Measurements from ENCODE around the gene DIPK1B. TPM values are rescaled to one million over a fixed set of nuclear protein-coding genes. Genes with fewer than 3 reads are reported as not detected.

The DIPK1B gene
- polyA plus RNA-seq, 3 donors: 0.10 TPM; not detected in 2

- H3K4me3 ChIP-seq (replicated peaks in 1 of 3; ENCODE audit: low read depth in 2 of 3, low read length in 3 of 3): no peak overlapping the region
- H3K79me2 ChIP-seq (ENCODE audit: insufficient read depth, low read length): no peaks in the 10 kb centered on the region
- H3K9ac ChIP-seq (ENCODE audit: insufficient read depth, low read length, poor library complexity, severe bottlenecking): no peak overlapping the region
- intact Hi-C loops (cut with micrococcal nuclease): no loop called here
- H3K9me3 Mint-ChIP-seq: peaks cover 10 to 18% (median 16%) of the 10 kb centered on the region in 7 donors
- no peak overlapping the region for H3K4me2 ChIP-seq (replicated peaks; ENCODE audit: extremely low read depth, low read length, poor library complexity, severe bottlenecking)
- DNase-seq: no peak
- no peaks in the 10 kb centered on the region for H4K20me1 ChIP-seq (ENCODE audit: insufficient read depth, low read length)
- H3K27ac ChIP-seq (ENCODE audit: low read depth in 1 of 2, low read length in 2 of 2): no peak overlapping the region
- no peak overlapping the region for H2AFZ ChIP-seq (ENCODE audit: insufficient read depth, low read depth, low read length, poor library complexity, severe bottlenecking)
- TF ChIP-seq CTCF (IDR thresholded peaks at IDR 0.05): no peak
- 93% methylated on average over 22 of the region's 22 CpGs for WGBS (ENCODE audit: insufficient coverage)
- peaks cover 0 to 6% of the 10 kb centered on the region in 2 donors for H3K27me3 ChIP-seq (ENCODE audit: control insufficient read depth in 2 of 2, insufficient read depth in 2 of 2, low read length in 2 of 2)
- H3K27me3 Mint-ChIP-seq (ENCODE audit: low read depth in 3 of 3): peaks cover 9 to 45% (median 15%) of the 10 kb centered on the region in 3 donors
- no peaks in the 10 kb centered on the region for H3K36me3 ChIP-seq (replicated peaks in 1 of 2; ENCODE audit: control insufficient read depth in 1 of 2, insufficient read depth in 2 of 2, low read length in 2 of 2)
- peak overlapping the region in 1 of 2 donors; percentile 42 for H3K4me3 Mint-ChIP-seq
- no peaks in the 10 kb centered on the region for H3K4me1 ChIP-seq (ENCODE audit: control insufficient read depth in 1 of 2, insufficient read depth in 2 of 2, low read length in 2 of 2)
- H3K9me3 ChIP-seq (replicated peaks in 1 of 2; ENCODE audit: control insufficient read depth in 1 of 2, insufficient read depth in 1 of 2, low read length in 2 of 2): peaks cover 11 to 14% of the 10 kb centered on the region in 2 donors
- no peaks in the 10 kb centered on the region for H3K36me3 Mint-ChIP-seq
- H3K4me1 Mint-ChIP-seq: peaks cover 10% of the 10 kb centered on the region
- no peak overlapping the region for H3K27ac Mint-ChIP-seq
These were observed 35.0 kb downstream of the DIPK1B start for GRCh38 chr9:136747161-136748060.

GRCh38 chr9:136748201-136748600 is 35.8 kb downstream of the DIPK1B start, which contains the start of gene LCN6:
Gene LCN6 (minus strand): TSS chr9:136748525. CDS start chr9:136748483, 42 bp downstream.
- Histone ChIP-seq H3K4me1 (ENCODE audit: control insufficient read depth in 1 of 2, insufficient read depth in 2 of 2, low read length in 2 of 2) (no peaks in the 10 kb centered on the region), H3K27me3 (ENCODE audit: control insufficient read depth in 2 of 2, insufficient read depth in 2 of 2, low read length in 2 of 2) (no peaks in the 10 kb centered on the region), H2AFZ (ENCODE audit: insufficient read depth, low read depth, low read length, poor library complexity, severe bottlenecking) (no peak within 1 kb of the TSS), H3K9me3 (replicated peaks in 1 of 2; ENCODE audit: control insufficient read depth in 1 of 2, insufficient read depth in 1 of 2, low read length in 2 of 2) (peaks cover 16% of the 10 kb centered on the region in 2 donors), H3K27ac (ENCODE audit: low read depth in 1 of 2, low read length in 2 of 2) (no peak within 1 kb of the TSS), H4K20me1 (ENCODE audit: insufficient read depth, low read length) (no peaks in the 10 kb centered on the region), H3K4me3 (replicated peaks in 1 of 3; ENCODE audit: low read depth in 2 of 3, low read length in 3 of 3) (no peak within 1 kb of the TSS), H3K79me2 (ENCODE audit: insufficient read depth, low read length) (no peaks in the 10 kb centered on the region), H3K36me3 (replicated peaks in 1 of 2; ENCODE audit: control insufficient read depth in 1 of 2, insufficient read depth in 2 of 2, low read length in 2 of 2) (no peaks in the 10 kb centered on the region), H3K4me2 (replicated peaks; ENCODE audit: extremely low read depth, low read length, poor library complexity, severe bottlenecking) (no peak within 1 kb of the TSS), H3K9ac (ENCODE audit: insufficient read depth, low read length, poor library complexity, severe bottlenecking) (no peak within 1 kb of the TSS)
- H3K9me3 Mint-ChIP-seq: peaks cover 14 to 24% (median 23%) of the 10 kb centered on the region in 7 donors
- H3K36me3 Mint-ChIP-seq: no peaks in the 10 kb centered on the region
- H3K4me3 Mint-ChIP-seq: no peak within 1 kb of the TSS
- TF ChIP-seq CTCF (IDR thresholded peaks at IDR 0.05): no peak
- H3K27ac Mint-ChIP-seq: peak within 1 kb of the TSS in 1 of 7 donors; percentile 63
- peaks cover 8 to 42% (median 9%) of the 10 kb centered on the region in 3 donors for H3K27me3 Mint-ChIP-seq (ENCODE audit: low read depth in 3 of 3)
- peaks cover 10% of the 10 kb centered on the region for H3K4me1 Mint-ChIP-seq
- 78% methylated on average over 8 of the region's 8 CpGs for WGBS (ENCODE audit: insufficient coverage)
- DNase-seq: no peak
- intact Hi-C loops (cut with micrococcal nuclease): no loop called here

All from CD14-positive monocyte (primary cell).